ENCODE results near the gene TIE1. TPM values are rescaled to one million over a fixed set of nuclear protein-coding genes. Genes with fewer than 3 reads are reported as not detected.
A peak's percentile ranks its signal among the peaks of the same experiment; 100 is the strongest.

Gene TIE1
- polyA plus RNA-seq, 1 experiment: not detected

- ChIA-PET POLR2A (no interaction called here), CTCF (interaction anchor here (0.6 kb wide), 1 partner anchor 834 kb away, joined by 3 read pairs; no protein-coding TSS in a partner anchor)
- no peak for TF ChIP-seq CTCF (IDR thresholded peaks at IDR 0.05; ENCODE audit: insufficient read depth, low read depth, low read length)
- no peak for DNase-seq (ENCODE audit: low read depth)
- Histone ChIP-seq H3K27me3 (ENCODE audit: control insufficient read depth, insufficient read depth, low read length) (peaks cover 5% of the 10 kb centered on the region), H3K4me3 (ENCODE audit: low read depth, low read length) (no peak overlapping the region), H3K36me3 (ENCODE audit: control insufficient read depth, insufficient read depth, low read length) (no peaks in the 10 kb centered on the region)
Measured at GRCh38 chr1:43288785-43289706, 11.7 kb upstream of the TIE1 start.

- Histone ChIP-seq H3K4me3 (ENCODE audit: low read depth, low read length) (no peak overlapping the region), H3K36me3 (ENCODE audit: control insufficient read depth, insufficient read depth, low read length) (no peaks in the 10 kb centered on the region), H3K27me3 (ENCODE audit: control insufficient read depth, insufficient read depth, low read length) (peaks cover 2% of the 10 kb centered on the region)
- no peak for TF ChIP-seq CTCF (IDR thresholded peaks at IDR 0.05; ENCODE audit: insufficient read depth, low read depth, low read length)
- ChIA-PET CTCF (no interaction called here), POLR2A (interaction anchor here (1.2 kb wide), 1 partner anchor 31 kb away, joined by 6 read pairs; no protein-coding TSS in a partner anchor)
- DNase-seq (ENCODE audit: low read depth): no peak
Measured at GRCh38 chr1:43292216-43292615, 8.6 kb upstream of the TIE1 start.

- Histone ChIP-seq H3K36me3 (ENCODE audit: control insufficient read depth, insufficient read depth, low read length) (no peaks in the 10 kb centered on the region), H3K27me3 (ENCODE audit: control insufficient read depth, insufficient read depth, low read length) (peaks cover 2% of the 10 kb centered on the region), H3K4me3 (ENCODE audit: low read depth, low read length) (no peak overlapping the region)
- DNase-seq (ENCODE audit: low read depth): no peak
- TF ChIP-seq CTCF (IDR thresholded peaks at IDR 0.05; ENCODE audit: insufficient read depth, low read depth, low read length): no peak
- CTCF ChIA-PET: no interaction called here
- POLR2A ChIA-PET: interaction anchor here (1.2 kb wide), 1 partner anchor 32 kb away, joined by 6 read pairs; no protein-coding TSS in a partner anchor
Measured at GRCh38 chr1:43292679-43293078, 8.1 kb upstream of the TIE1 start.

GRCh38 chr1:43293176-43293575, 7.6 kb upstream of the TIE1 start:
- peaks cover 2% of the 10 kb centered on the region for H3K27me3 ChIP-seq (ENCODE audit: control insufficient read depth, insufficient read depth, low read length)
- TF ChIP-seq CTCF (IDR thresholded peaks at IDR 0.05; ENCODE audit: insufficient read depth, low read depth, low read length): no peak
- no peak for DNase-seq (ENCODE audit: low read depth)
- POLR2A ChIA-PET: interaction anchor here (1.2 kb wide), 1 partner anchor 32 kb away, joined by 6 read pairs; no protein-coding TSS in a partner anchor
- CTCF ChIA-PET: no interaction called here
- H3K36me3 ChIP-seq (ENCODE audit: control insufficient read depth, insufficient read depth, low read length): no peaks in the 10 kb centered on the region
- no peak overlapping the region for H3K4me3 ChIP-seq (ENCODE audit: low read depth, low read length)

- ChIA-PET POLR2A (no interaction called here), CTCF (interaction anchor here (0.6 to 1.4 kb wide), 5 partner anchors 9 to 752 kb away, joined by 3 read pairs; no protein-coding TSS in a partner anchor)
- DNase-seq (ENCODE audit: low read depth): peak; percentile 40
- Histone ChIP-seq H3K4me3 (ENCODE audit: low read depth, low read length) (no peak overlapping the region), H3K36me3 (ENCODE audit: control insufficient read depth, insufficient read depth, low read length) (no peaks in the 10 kb centered on the region), H3K27me3 (ENCODE audit: control insufficient read depth, insufficient read depth, low read length) (peaks cover 2% of the 10 kb centered on the region; the same call in 1 of the 2 replicates)
- TF ChIP-seq CTCF (IDR thresholded peaks at IDR 0.05; ENCODE audit: insufficient read depth, low read depth, low read length): no peak
Measured at GRCh38 chr1:43293896-43294760, 6.7 kb upstream of the TIE1 start.

All from BJ (cell line).